ENCODE measurements around the gene RBMS1.

Gene RBMS1

DNA sequence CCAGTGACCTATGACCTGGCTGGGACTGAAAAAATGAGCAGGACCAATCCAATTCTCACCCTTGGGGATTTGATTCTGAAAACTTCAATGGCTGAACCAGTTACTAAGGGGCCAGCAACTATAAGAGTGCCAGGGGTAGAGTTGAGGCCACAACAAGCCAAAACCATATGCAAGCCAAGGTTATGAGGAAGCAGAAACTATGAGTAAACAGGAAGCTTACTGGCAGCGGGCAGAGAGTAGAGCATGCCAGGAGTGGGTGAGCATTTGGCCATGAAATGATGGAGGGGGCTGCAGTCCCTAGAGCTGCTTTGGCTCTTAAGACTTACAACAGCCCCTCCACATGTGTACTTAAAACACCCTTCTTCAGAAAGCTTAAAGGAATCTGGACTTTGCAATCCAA, 82.4 kb downstream of the RBMS1 start:
- H2AFZ ChIP-seq (ENCODE audit: low read length) = peak overlapping the region; percentile 8
- TF ChIP-seq EZH2phosphoT487 (IDR thresholded peaks at IDR 0.05; ENCODE audit: low read length) (no peak), CTCF (IDR thresholded peaks at IDR 0.05; ENCODE audit: low read length) (no peak), EZH2 (optimal IDR thresholded peaks at IDR 0.05; ENCODE audit: low read depth, low read length) (no peak)
- H3K27ac ChIP-seq (ENCODE audit: low read length) = peak overlapping the region; percentile 49; the same call in 1 of the 2 replicates
- H3K4me3 ChIP-seq (ENCODE audit: low read length) = no peak overlapping the region; the same call in 1 of the 2 replicates
- peak overlapping the region; percentile 74 for H3K4me2 ChIP-seq (ENCODE audit: low read depth, low read length)
- no peaks in the 10 kb centered on the region for H4K20me1 ChIP-seq (ENCODE audit: insufficient read depth, low read length)
- peaks cover 29% of the 10 kb centered on the region for H3K4me1 ChIP-seq (ENCODE audit: low read length)
- H3K9ac ChIP-seq (ENCODE audit: low read length) = 0 out of 2 replicates have a peak overlapping the region, but pooled peaks have one; percentile 9
- peak; percentile 34 for DNase-seq
- no peaks in the 10 kb centered on the region for H3K9me3 ChIP-seq (replicated peaks; ENCODE audit: insufficient read depth, low read length)
- no peaks in the 10 kb centered on the region for H3K27me3 ChIP-seq (replicated peaks; ENCODE audit: insufficient read depth, low read length)
- H3F3A ChIP-seq (ENCODE audit: insufficient read depth, low read length) = peaks cover 31% of the 10 kb centered on the region
- H3K36me3 ChIP-seq (replicated peaks; ENCODE audit: insufficient read depth, low read length) = no peaks in the 10 kb centered on the region
- peaks cover 10% of the 10 kb centered on the region for H3K79me2 ChIP-seq (ENCODE audit: low read length)
- H3K9me2 ChIP-seq (replicated peaks; ENCODE audit: insufficient read depth, low read length) = no peaks in the 10 kb centered on the region

GRCh38 chr2:160409480-160409879, 84.1 kb downstream of the RBMS1 start:
- H3K27ac ChIP-seq (ENCODE audit: low read length) = no peak overlapping the region
- H3K4me1 ChIP-seq (ENCODE audit: low read length) = peaks cover 29% of the 10 kb centered on the region
- no peak overlapping the region for H3K4me3 ChIP-seq (ENCODE audit: low read length)
- peaks cover 25% of the 10 kb centered on the region for H3K79me2 ChIP-seq (ENCODE audit: low read length)
- H2AFZ ChIP-seq (ENCODE audit: low read length) = no peak overlapping the region
- peaks cover 31% of the 10 kb centered on the region for H3F3A ChIP-seq (ENCODE audit: insufficient read depth, low read length)
- H3K9ac ChIP-seq (ENCODE audit: low read length) = no peak overlapping the region
- no peak for DNase-seq
- no peaks in the 10 kb centered on the region for H3K9me3 ChIP-seq (replicated peaks; ENCODE audit: insufficient read depth, low read length)
- H3K4me2 ChIP-seq (ENCODE audit: low read depth, low read length) = no peak overlapping the region
- no peaks in the 10 kb centered on the region for H3K9me2 ChIP-seq (replicated peaks; ENCODE audit: insufficient read depth, low read length)
- H4K20me1 ChIP-seq (ENCODE audit: insufficient read depth, low read length) = no peaks in the 10 kb centered on the region
- no peaks in the 10 kb centered on the region for H3K36me3 ChIP-seq (replicated peaks; ENCODE audit: insufficient read depth, low read length)
- no peaks in the 10 kb centered on the region for H3K27me3 ChIP-seq (replicated peaks; ENCODE audit: insufficient read depth, low read length)
- no peak for TF ChIP-seq EZH2phosphoT487 (IDR thresholded peaks at IDR 0.05; ENCODE audit: low read length)
- no peak for TF ChIP-seq CTCF (IDR thresholded peaks at IDR 0.05; ENCODE audit: low read length)
- no peak for TF ChIP-seq EZH2 (optimal IDR thresholded peaks at IDR 0.05; ENCODE audit: low read depth, low read length)

GRCh38 chr2:160408959-160409291, 84.7 kb downstream of the RBMS1 start:
- Histone ChIP-seq H2AFZ (ENCODE audit: low read length) (no peak overlapping the region), H3K4me1 (ENCODE audit: low read length) (peaks cover 29% of the 10 kb centered on the region), H3K4me3 (ENCODE audit: low read length) (no peak overlapping the region), H3K9ac (ENCODE audit: low read length) (no peak overlapping the region), H3K27ac (ENCODE audit: low read length) (no peak overlapping the region), H3K4me2 (ENCODE audit: low read depth, low read length) (no peak overlapping the region), H3K27me3 (replicated peaks; ENCODE audit: insufficient read depth, low read length) (no peaks in the 10 kb centered on the region), H3F3A (ENCODE audit: insufficient read depth, low read length) (peaks cover 31% of the 10 kb centered on the region), H3K79me2 (ENCODE audit: low read length) (peaks cover 29% of the 10 kb centered on the region), H3K9me3 (replicated peaks; ENCODE audit: insufficient read depth, low read length) (no peaks in the 10 kb centered on the region), H3K36me3 (replicated peaks; ENCODE audit: insufficient read depth, low read length) (no peaks in the 10 kb centered on the region), H4K20me1 (ENCODE audit: insufficient read depth, low read length) (no peaks in the 10 kb centered on the region), H3K9me2 (replicated peaks; ENCODE audit: insufficient read depth, low read length) (no peaks in the 10 kb centered on the region)
- TF ChIP-seq EZH2 (optimal IDR thresholded peaks at IDR 0.05; ENCODE audit: low read depth, low read length) (no peak), EZH2phosphoT487 (IDR thresholded peaks at IDR 0.05; ENCODE audit: low read length) (no peak), CTCF (IDR thresholded peaks at IDR 0.05; ENCODE audit: low read length) (no peak)
- no peak for DNase-seq

Data from MM.1S (cell line).